ENCODE measurements around the gene SPTY2D1.

DNA sequence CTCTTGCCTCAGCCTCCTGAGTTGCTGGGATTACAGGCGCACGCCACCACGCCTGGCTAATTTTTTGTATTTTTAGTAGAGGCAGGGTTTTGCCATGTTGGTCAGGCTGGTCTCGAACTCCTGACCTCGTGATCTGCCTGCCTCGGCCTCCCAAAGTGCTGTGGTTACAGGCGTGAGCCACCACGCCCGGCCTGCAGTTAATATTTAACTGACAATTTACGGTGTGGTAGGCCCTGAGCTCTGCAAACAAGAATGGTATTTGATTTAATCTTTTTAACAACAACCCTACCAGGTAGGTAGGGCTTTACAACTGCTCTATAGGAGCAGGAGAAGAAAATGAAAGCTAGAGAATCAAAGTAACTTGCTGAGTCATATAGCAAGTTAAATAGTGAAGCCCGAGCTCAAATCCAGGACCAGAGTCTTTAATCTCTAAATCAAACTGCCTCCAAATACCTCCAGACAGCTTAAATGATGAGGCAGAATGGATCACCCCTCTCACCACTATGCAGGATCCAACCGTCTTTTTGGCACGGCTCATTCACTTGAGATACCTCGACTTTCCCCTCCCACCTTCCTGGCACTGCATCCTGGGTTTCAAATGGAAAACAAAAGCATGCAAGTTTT, 55.1 kb downstream of the SPTY2D1 start:
- TF ChIP-seq, protein P1, sequence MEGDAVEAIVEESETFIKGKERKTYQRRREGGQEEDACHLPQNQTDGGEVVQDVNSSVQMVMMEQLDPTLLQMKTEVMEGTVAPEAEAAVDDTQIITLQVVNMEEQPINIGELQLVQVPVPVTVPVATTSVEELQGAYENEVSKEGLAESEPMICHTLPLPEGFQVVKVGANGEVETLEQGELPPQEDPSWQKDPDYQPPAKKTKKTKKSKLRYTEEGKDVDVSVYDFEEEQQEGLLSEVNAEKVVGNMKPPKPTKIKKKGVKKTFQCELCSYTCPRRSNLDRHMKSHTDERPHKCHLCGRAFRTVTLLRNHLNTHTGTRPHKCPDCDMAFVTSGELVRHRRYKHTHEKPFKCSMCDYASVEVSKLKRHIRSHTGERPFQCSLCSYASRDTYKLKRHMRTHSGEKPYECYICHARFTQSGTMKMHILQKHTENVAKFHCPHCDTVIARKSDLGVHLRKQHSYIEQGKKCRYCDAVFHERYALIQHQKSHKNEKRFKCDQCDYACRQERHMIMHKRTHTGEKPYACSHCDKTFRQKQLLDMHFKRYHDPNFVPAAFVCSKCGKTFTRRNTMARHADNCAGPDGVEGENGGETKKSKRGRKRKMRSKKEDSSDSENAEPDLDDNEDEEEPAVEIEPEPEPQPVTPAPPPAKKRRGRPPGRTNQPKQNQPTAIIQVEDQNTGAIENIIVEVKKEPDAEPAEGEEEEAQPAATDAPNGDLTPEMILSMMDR (IDR thresholded peaks at IDR 0.05) = no peak
- no peak for TF ChIP-seq POLR2A (IDR thresholded peaks at IDR 0.05)
